SJCRH30 (cell line): Measurements from ENCODE around the gene WDR33. TPM values are rescaled to one million over a fixed set of nuclear protein-coding genes. Genes with fewer than 3 reads are reported as not detected.
"Not testable (repeated sequence)": the region's sequence is repeated elsewhere in the genome, so short reads cannot be mapped to it uniquely, and the experiment has no call there.

ENCODE experiments used
- DNase-seq, 2 experiments: peaks; one replicate each; pipeline ENCODE4 v3.0.0-alpha.2; 2015 to 2020
- H3K27ac ChIP-seq: fragments of 250-450 bp; sonication (Bioruptor Pico); 2 replicates; pipeline ENCODE4 v1.5.1; 2020; ENCODE audit warnings: mild to moderate bottlenecking, moderate library complexity
- H3K27me3 ChIP-seq: fragments of 250-450 bp; sonication (Bioruptor Pico); 2 replicates; pipeline ENCODE4 v1.5.1; 2020; ENCODE audit warnings: mild to moderate bottlenecking, moderate library complexity
- H3K36me3 ChIP-seq: fragments of 250-450 bp; sonication (Bioruptor Pico); 2 replicates; pipeline ENCODE4 v1.5.1; 2020; ENCODE audit warnings: mild to moderate bottlenecking, moderate library complexity
- H3K4me1 ChIP-seq: fragments of 250-450 bp; sonication (Bioruptor Pico); 2 replicates; pipeline ENCODE4 v1.5.1; 2020; ENCODE audit warnings: mild to moderate bottlenecking, moderate library complexity
- H3K4me3 ChIP-seq: fragments of 250-450 bp; sonication (Bioruptor Pico); 2 replicates; pipeline ENCODE4 v1.5.1; 2020; ENCODE audit warnings: mild to moderate bottlenecking, moderate library complexity
- H3K9me3 ChIP-seq: fragments of 250-450 bp; sonication (Bioruptor Pico); replicated peaks from 2 replicates; pipeline ENCODE4 v1.5.1; 2020; ENCODE audit warnings: mild to moderate bottlenecking, moderate library complexity
- total RNA-seq: library from RNA; depleted of rRNA; stranded (reverse); fragments of >200 nt; shearing (Covaris generic); gene quantifications from 2 replicates; pipeline ENCODE4 v1.2.3, GENCODE V29; 2014

WDR33 gene
- total RNA-seq, 1 experiment from 2014 or later, result 56.1 TPM

DNA sequence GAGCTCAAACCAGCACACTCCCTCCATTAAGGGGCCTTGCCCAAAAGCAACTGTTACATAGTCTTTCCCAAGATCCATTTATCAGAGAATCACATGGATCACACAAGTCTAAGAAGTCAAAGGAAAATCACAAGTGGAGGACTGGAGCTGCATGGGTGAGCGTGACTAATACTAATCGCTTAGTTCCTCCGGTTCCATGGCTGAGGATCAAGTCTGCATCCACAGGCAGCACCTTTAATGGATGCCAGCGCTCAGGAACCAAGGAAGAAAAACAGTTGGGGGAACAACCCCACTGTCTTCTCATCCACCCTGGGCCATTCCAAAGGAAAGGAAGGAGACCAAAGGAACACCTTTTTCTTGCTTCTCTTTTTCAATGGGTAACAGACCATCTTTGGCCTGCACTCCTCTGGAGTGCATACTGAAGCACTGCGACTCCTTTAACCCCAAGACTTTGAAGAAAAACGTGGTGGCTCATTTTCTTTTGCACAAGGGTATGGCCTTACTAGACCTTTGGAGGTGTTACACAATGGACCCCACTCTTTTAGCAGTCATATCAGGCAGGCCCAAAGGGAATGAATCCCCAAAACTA, 9.2 kb upstream of the WDR33 start:
- Histone ChIP-seq H3K27ac (no peak overlapping the region), H3K36me3 (no peaks in the 10 kb centered on the region), H3K9me3 (peaks cover 18% of the 10 kb centered on the region), H3K4me1 (no peaks in the 10 kb centered on the region), H3K4me3 (no peak overlapping the region), H3K27me3 (no peaks in the 10 kb centered on the region)
- peak in 1 of 2 experiments; percentile 27 for DNase-seq

DNA sequence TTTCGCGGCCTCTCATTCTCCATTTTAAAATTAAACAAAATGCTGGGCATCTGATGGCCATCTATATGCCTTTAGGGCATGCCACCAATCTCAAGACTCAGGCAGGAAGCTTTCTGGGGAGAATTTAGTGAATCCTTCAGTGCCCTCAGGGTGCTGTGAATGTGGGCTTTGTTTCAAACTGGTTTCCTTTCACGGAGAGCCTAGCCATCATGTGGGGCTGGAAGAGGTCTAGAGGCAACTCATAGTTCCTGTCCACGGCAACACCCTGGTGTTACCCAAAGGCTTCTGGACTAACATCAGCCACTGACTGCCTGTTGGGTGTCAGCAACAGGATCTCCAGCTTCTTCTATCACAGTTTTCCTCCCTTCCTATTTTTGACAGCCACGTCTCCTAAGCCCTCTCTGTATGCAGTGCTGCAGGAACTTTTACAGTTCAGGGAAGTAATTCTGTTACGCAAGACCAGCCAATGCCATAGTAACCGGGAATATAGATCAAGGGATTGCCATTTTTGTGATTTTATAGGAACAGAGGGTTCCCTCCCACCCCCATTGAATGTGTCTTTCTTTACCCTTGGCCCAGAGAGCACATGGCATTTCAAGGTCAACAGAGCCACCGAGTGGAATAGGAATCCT, 7.9 kb upstream of the WDR33 start:
- no peaks in the 10 kb centered on the region for H3K4me1 ChIP-seq
- H3K27me3 ChIP-seq, result no peaks in the 10 kb centered on the region
- no peaks in the 10 kb centered on the region for H3K36me3 ChIP-seq
- no peak overlapping the region for H3K4me3 ChIP-seq
- no peak for DNase-seq
- peaks cover 18% of the 10 kb centered on the region for H3K9me3 ChIP-seq
- H3K27ac ChIP-seq, result no peak overlapping the region

DNA sequence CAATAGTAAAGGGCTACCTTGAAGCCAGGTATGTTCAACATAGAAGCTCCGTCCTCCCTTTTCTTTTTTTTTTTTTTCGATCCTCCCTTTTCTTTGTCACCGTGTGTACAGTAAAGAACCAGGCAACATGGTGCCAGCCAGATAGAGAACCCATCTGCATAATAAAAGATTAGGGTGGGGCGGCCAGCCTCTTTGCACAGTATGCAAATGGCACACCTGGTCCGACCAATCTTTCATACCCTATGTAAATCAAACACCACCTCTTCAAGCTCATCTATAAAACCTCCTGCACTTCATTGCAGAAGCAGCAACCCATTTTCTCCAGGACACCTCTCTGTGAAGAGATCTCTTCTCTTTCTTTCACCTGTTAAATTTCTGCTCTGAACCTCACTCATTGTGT, 7.3 kb upstream of the WDR33 start:
- no peak overlapping the region for H3K27ac ChIP-seq
- H3K27me3 ChIP-seq, result no peaks in the 10 kb centered on the region
- no peak for DNase-seq
- H3K4me3 ChIP-seq, result no peak overlapping the region
- no peaks in the 10 kb centered on the region for H3K36me3 ChIP-seq
- no peaks in the 10 kb centered on the region for H3K4me1 ChIP-seq
- H3K9me3 ChIP-seq, result peaks cover 18% of the 10 kb centered on the region

DNA sequence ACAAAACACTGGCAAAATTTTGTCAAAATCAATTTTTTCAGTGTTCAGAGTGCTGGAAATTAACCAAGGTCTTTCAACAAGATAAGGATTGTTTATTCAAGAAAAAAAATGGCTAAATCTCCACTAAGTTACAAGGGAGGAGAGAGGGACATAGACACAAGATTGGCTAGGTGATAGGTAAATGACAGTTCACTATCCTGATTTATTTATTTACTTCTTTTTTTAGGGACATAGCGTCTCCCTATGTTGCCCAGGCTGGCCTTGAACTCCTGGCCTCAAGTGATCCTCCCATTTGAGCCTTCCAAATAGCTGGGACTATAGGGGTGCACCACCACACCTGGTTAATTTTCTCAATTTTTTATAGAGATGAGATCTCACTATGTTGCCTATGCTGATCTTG, 3.7 kb upstream of the WDR33 start:
- no peaks in the 10 kb centered on the region for H3K4me1 ChIP-seq
- H3K27me3 ChIP-seq, result no peaks in the 10 kb centered on the region
- no peak overlapping the region for H3K4me3 ChIP-seq
- no peaks in the 10 kb centered on the region for H3K36me3 ChIP-seq
- H3K9me3 ChIP-seq, result 0 out of 2 replicates have a peak, but pooled peaks cover 6% of the 10 kb centered on the region
- no peak overlapping the region for H3K27ac ChIP-seq
- DNase-seq, result no peak

DNA sequence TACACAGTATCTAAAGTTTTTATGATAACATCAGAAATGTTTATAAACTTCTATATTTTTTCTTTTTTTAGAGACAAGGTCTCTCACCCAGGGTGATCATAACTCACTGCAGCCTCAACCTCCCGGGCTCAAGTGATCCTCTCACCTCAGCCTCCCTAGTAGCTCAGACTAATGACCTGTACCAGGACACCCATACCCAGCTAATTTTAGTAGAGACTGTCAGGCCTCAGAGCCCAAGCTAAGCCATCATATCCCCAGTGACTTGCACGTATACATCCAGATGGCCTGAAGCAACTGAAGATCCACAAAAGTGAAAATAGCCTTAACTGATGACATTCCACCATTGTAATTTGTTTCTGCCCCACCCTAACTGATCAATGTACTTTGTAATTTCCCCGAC, 1.5 kb upstream of the WDR33 start:
- not testable (repeated sequence) for H3K27me3 ChIP-seq, H3K36me3 ChIP-seq, H3K9me3 ChIP-seq, H3K27ac ChIP-seq, DNase-seq, H3K4me1 ChIP-seq, H3K4me3 ChIP-seq

DNA sequence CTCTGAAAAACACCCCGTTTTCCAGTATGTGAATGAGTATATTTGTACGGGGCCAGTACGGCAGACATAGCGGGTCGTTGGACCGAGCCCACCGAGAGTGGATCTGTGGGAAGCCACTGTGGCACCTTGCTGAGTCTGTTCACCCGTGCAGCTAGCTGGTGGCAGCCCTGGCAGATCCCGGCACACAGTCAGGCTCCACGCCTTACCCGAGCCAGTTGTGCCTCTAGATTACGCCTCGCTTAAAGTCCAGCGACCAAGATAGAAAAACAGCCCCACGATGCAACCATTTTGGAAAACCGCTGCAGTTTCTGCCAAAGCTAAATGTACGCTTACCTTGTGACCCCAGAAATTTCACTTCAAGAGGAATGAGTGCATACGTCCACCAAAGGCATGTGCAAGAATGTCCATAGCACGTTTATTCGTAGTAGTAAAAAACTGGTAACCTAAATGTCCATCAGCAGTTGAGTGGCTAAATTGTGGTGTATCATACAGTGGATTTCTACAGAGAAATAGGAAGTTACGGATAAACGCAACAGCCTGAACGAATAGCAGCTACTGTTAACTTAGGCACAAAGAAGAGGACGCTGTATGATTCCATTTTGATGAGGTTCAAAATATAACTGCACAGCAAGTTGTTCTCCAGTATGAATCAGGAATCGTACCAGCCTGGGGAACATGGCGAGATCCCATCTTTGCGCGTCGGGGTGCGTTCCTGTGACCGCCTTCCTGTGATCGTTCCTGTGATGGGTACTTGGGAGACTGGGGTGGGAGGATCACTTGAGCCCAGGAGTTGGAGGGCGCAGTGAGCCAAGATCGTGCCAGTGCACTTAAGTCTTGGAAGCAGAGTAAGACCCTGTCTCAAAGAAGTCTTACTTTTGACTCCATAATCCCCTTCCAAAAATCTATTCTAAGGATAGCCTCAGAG, 688 bp upstream of the WDR33 start:
- Histone ChIP-seq H3K27me3 (no peaks in the 10 kb centered on the region), H3K27ac (peak overlapping the region; percentile 87), H3K9me3 (no peaks in the 10 kb centered on the region), H3K4me1 (no peaks in the 10 kb centered on the region), H3K36me3 (no peaks in the 10 kb centered on the region), H3K4me3 (peak overlapping the region; percentile 87)
- DNase-seq, result no peak

DNA sequence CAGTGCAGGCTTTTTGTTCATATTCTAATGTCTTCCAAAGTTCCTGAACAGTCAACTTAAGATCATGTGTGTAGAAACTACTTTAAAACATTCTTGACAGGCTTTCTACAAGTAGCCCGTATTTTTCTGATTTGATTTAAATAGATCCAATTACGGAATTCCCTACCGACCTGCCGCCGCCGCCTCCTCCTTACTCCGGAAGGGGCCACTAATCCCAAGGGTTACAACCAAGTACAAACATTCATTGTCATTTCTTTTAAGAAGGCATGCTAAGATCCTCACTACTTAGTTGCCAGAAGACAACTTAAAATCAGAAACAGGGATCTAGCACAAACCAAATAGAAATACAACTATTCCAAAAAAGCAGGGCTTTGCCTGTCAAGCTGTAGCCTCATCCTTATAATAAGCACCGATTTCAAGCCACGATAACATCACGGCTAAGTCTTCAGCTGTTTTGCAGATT, 784 bp downstream of the WDR33 start:
- DNase-seq, result peak; percentile 17 to 40
- H3K9me3 ChIP-seq, result no peaks in the 10 kb centered on the region
- no peaks in the 10 kb centered on the region for H3K4me1 ChIP-seq
- H3K36me3 ChIP-seq, result no peaks in the 10 kb centered on the region
- no peaks in the 10 kb centered on the region for H3K27me3 ChIP-seq
- peak overlapping the region; percentile 87 for H3K4me3 ChIP-seq
- H3K27ac ChIP-seq, result peak overlapping the region; percentile 87

DNA sequence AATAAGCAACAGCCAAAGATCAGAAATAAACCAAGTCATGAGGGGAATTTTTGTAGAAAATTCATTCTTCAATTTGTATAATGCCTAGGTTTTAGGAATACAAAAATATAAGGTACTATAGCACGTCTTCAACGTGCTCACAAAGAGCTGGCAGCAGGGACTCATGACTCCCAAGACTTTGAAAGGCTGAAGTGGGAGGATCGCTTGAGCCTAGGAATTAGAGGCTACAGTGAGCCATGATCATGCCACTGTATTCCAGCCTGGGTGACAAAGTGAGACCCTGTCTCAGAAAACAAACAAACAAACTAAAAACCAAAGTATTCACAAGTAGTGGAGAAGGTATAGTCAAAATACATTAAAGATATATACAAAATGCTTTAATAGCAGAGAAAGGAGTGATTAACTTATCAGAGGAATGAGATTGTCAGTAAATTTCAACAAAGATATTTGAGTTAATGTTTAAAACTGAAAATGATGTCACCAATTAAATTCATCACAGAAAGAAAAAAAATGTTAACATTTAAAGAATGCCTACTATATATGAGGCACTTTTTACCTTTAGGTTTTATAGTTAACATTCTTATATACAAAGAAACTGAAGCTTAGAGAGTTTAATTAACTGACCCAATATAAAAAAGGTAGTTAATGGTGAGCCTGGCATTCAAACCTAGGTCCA, 3.2 kb downstream of the WDR33 start:
- Histone ChIP-seq H3K36me3 (no peaks in the 10 kb centered on the region), H3K4me1 (no peaks in the 10 kb centered on the region), H3K4me3 (no peak overlapping the region), H3K9me3 (no peaks in the 10 kb centered on the region), H3K27ac (no peak overlapping the region), H3K27me3 (no peaks in the 10 kb centered on the region)
- DNase-seq, result no peak

DNA sequence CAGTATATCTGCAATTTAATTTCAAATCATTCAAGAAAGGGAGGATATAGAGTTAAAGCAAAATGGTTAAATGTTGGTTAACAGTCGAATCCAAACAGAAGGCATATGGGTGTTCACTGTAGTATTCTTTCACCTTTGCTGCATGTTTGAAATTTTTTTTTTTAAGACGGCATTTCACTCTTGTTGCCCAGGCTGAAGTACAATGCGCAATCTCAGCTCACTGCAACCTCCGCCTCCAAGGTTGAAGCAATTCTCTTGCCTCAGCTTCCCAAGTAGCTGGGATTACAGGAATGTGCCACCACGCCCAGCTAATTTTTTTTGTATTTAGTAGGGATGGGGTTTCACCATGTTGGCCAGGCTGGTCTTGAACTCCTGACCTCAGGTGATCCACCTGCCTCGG, 4.1 kb downstream of the WDR33 start:
- H3K4me1 ChIP-seq, H3K9me3 ChIP-seq, DNase-seq, H3K4me3 ChIP-seq, H3K36me3 ChIP-seq, H3K27me3 ChIP-seq, H3K27ac ChIP-seq: not testable (repeated sequence)

DNA sequence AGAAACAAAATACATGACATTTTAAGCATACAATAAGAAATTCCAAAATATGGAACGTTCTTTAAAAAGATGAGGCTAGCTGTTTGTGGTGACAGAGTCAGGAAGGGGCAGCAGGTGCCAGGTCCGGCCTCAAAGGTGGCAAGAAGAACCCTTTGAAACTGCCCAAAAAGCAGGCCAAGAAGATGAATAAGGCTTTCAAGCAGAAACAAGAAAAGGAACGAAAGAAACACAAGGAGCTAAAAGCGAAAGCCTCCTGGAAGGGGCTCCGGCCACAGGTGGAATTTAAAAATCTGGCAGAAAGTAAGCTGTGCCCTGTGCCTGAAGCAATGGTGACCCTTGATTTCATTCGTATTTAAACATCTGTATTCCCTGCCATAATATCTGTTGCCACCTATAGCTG, 5.5 kb downstream of the WDR33 start:
- DNase-seq, result no peak
- Histone ChIP-seq H3K4me1 (no peaks in the 10 kb centered on the region), H3K27me3 (no peaks in the 10 kb centered on the region), H3K4me3 (no peak overlapping the region), H3K27ac (no peak overlapping the region), H3K9me3 (no peaks in the 10 kb centered on the region), H3K36me3 (peaks cover 2% of the 10 kb centered on the region; the same call in 1 of the 2 replicates)

DNA sequence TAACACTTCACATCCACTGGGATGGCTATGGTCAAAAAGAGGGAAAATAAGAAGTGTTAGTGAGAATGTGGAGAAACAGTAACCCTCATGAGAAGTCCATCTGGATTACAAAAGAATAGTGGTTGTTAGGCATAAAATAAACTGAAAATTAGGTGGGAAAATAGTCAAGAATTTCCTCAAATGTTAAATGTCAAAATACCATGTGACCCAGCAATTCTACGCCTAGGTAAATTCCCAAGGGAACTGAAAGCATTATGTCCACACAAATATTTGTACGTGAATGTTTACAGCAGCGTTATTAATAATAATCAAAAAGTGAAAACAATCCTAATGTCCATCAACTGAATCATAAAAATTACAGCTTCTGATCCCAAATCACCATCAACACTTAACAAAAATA, 11.0 kb downstream of the WDR33 start:
- DNase-seq, result no peak
- no peak overlapping the region for H3K4me3 ChIP-seq
- no peaks in the 10 kb centered on the region for H3K9me3 ChIP-seq
- no peaks in the 10 kb centered on the region for H3K4me1 ChIP-seq
- H3K36me3 ChIP-seq, result peaks cover 9% of the 10 kb centered on the region; the same call in 1 of the 2 replicates
- no peak overlapping the region for H3K27ac ChIP-seq
- H3K27me3 ChIP-seq, result no peaks in the 10 kb centered on the region

DNA sequence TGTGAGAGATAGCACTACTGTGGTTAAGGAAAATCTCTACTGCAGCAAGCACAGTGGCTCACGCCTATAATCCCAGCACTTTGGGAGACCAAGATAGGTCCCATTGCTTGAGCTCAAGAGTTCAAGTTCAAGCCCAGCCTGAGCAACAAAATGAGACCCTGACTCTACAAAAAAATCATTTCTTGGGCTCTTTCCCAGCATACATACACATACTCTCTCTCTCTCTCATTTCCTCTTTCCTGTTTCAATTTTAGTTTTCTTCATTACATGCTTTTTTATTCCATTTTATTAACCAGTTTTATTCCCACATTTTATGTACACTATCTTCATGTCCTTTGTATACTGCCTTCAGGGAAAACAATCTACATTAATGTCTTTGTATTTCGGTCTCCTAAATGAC, 14.6 kb downstream of the WDR33 start:
- no peak for DNase-seq
- no peak overlapping the region for H3K27ac ChIP-seq
- no peak overlapping the region for H3K4me3 ChIP-seq
- peaks cover 17% of the 10 kb centered on the region for H3K36me3 ChIP-seq
- no peaks in the 10 kb centered on the region; the same call in 1 of the 2 replicates for H3K9me3 ChIP-seq
- H3K4me1 ChIP-seq, result no peaks in the 10 kb centered on the region
- no peaks in the 10 kb centered on the region for H3K27me3 ChIP-seq

DNA sequence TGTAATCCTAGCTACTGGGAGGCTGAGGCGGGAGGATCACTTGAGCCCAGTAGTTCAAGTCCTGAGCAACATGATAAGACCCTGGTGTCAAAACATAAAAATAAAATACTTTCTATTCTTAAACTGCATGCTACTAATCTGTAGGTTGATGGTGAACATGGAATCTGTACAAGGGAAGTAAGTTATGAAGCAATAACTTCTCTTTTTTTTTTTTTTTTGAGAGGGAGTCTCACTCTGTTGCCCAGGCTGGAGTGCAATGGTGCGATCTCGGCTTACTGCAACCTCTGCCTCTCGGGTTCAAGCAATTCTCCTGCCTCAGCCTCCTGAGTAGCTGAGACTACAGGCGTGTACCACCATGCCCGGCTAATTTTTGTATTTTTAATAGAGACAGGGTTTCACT, 16.1 kb downstream of the WDR33 start:
- DNase-seq, H3K4me3 ChIP-seq, H3K4me1 ChIP-seq: not testable (repeated sequence)

DNA sequence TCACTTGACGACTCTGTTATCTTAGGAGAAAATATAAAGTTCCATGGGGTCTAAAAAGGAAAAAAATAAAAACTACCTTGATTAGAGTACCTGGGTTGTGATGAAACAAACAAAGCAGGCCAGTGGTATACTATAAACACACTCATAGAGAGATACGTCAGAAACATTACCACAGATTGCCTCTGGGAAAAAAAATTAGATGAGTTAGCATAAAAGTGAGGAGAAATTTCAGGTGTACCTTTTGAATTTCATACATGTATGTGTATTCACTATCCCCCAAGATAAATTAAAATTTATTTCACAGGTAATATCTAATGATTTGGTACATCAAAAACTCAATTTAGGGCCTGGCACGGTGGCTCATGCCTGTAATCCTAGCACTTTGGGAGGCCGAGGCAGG, 18.2 kb downstream of the WDR33 start:
- no peak for DNase-seq
- H3K4me3 ChIP-seq, result no peak overlapping the region
- peaks cover 25% of the 10 kb centered on the region for H3K36me3 ChIP-seq
- no peak overlapping the region for H3K27ac ChIP-seq
- H3K27me3 ChIP-seq, result no peaks in the 10 kb centered on the region
- no peaks in the 10 kb centered on the region; the same call in 1 of the 2 replicates for H3K9me3 ChIP-seq
- H3K4me1 ChIP-seq, result no peaks in the 10 kb centered on the region

More for the DNA sequence above, 16.1 kb downstream of the WDR33 start:
- H3K27me3 ChIP-seq, H3K9me3 ChIP-seq, H3K27ac ChIP-seq: not testable (repeated sequence)
- peaks cover 25% of the 10 kb centered on the region for H3K36me3 ChIP-seq
